ENCODE data around the gene CTIF.
A peak's percentile ranks its signal among the peaks of the same experiment; 100 is the strongest.

CTIF gene

GRCh38 chr18:48534364-48534763 is 4.5 kb upstream of the CTIF start:
- H3K27ac ChIP-seq = no peak overlapping the region
- TF ChIP-seq ZFX (IDR thresholded peaks at IDR 0.05; ENCODE audit: borderline replicate concordance) (no peak), CTCF (IDR thresholded peaks at IDR 0.05) (no peak)

GRCh38 chr18:48535956-48536355 is 2.9 kb upstream of the CTIF start:
- H3K27ac ChIP-seq = no peak overlapping the region
- TF ChIP-seq ZFX (IDR thresholded peaks at IDR 0.05; ENCODE audit: borderline replicate concordance) (no peak), CTCF (IDR thresholded peaks at IDR 0.05) (no peak)

- no peak for TF ChIP-seq ZFX (IDR thresholded peaks at IDR 0.05; ENCODE audit: borderline replicate concordance)
- TF ChIP-seq CTCF (IDR thresholded peaks at IDR 0.05) = no peak
- no peak overlapping the region for H3K27ac ChIP-seq
Measured at GRCh38 chr18:48536516-48536915, 2.3 kb upstream of the CTIF start.

GRCh38 chr18:48539406-48540250 is 797 bp downstream of the CTIF start:
- H3K27ac ChIP-seq = no peak overlapping the region
- TF ChIP-seq ZFX (IDR thresholded peaks at IDR 0.05; ENCODE audit: borderline replicate concordance) (no peak), CTCF (IDR thresholded peaks at IDR 0.05) (no peak)

GRCh38 chr18:48540251-48541025 is 1.6 kb downstream of the CTIF start:
- TF ChIP-seq CTCF (IDR thresholded peaks at IDR 0.05) (no peak), ZFX (IDR thresholded peaks at IDR 0.05; ENCODE audit: borderline replicate concordance) (no peak)
- H3K27ac ChIP-seq = no peak overlapping the region; the same call in 1 of the 2 replicates

- H3K27ac ChIP-seq = peak overlapping the region; percentile 26; the same call in 1 of the 2 replicates
Measured at GRCh38 chr18:48541026-48541746, 2.4 kb downstream of the CTIF start.

More at GRCh38 chr18:48541026-48541746, 2.4 kb downstream of the CTIF start:
- TF ChIP-seq CTCF (IDR thresholded peaks at IDR 0.05) (peak; percentile 10; the same call in 1 of the 2 replicates), ZFX (IDR thresholded peaks at IDR 0.05; ENCODE audit: borderline replicate concordance) (no peak)

All from 22Rv1 (cell line).